ENCODE measurements around the gene GLCCI1.
"Not testable (repeated sequence)": the region's sequence is repeated elsewhere in the genome, so short reads cannot be mapped to it uniquely, and the experiment has no call there.

The GLCCI1 gene

GRCh38 chr7:8044761-8045430 lies 76.3 kb downstream of the GLCCI1 start:
- DNase-seq (ENCODE audit: low read depth in 2 of 3, low spot score in 2 of 3), result no peak

GRCh38 chr7:8048067-8048466 lies 79.5 kb downstream of the GLCCI1 start:
- not testable (repeated sequence) for DNase-seq (ENCODE audit: low read depth in 2 of 3, low spot score in 2 of 3)

GRCh38 chr7:8051373-8051772 lies 82.8 kb downstream of the GLCCI1 start:
- DNase-seq (ENCODE audit: low read depth in 2 of 3, low spot score in 2 of 3), result no peak

GRCh38 chr7:8051998-8052397 lies 83.4 kb downstream of the GLCCI1 start:
- DNase-seq (ENCODE audit: low read depth in 2 of 3, low spot score in 2 of 3), result no peak

GRCh38 chr7:8052824-8053223 lies 84.2 kb downstream of the GLCCI1 start:
- no peak for DNase-seq (ENCODE audit: low read depth in 2 of 3, low spot score in 2 of 3)

GRCh38 chr7:8056439-8056838 lies 87.8 kb downstream of the GLCCI1 start:
- no peak for DNase-seq (ENCODE audit: low read depth in 2 of 3, low spot score in 2 of 3)

GRCh38 chr7:8057566-8057965 lies 89.0 kb downstream of the GLCCI1 start:
- DNase-seq (ENCODE audit: low read depth in 2 of 3, low spot score in 2 of 3), result no peak

GRCh38 chr7:8058322-8058721 lies 89.7 kb downstream of the GLCCI1 start:
- no peak for DNase-seq (ENCODE audit: low read depth in 2 of 3, low spot score in 2 of 3)

GRCh38 chr7:8058852-8059251 lies 90.3 kb downstream of the GLCCI1 start:
- DNase-seq (ENCODE audit: low read depth in 2 of 3, low spot score in 2 of 3), result no peak

- no peak for DNase-seq (ENCODE audit: low read depth in 2 of 3, low spot score in 2 of 3)
Observed at GRCh38 chr7:8060241-8060640, 91.6 kb downstream of the GLCCI1 start.

- not testable (repeated sequence) for DNase-seq (ENCODE audit: low read depth in 2 of 3, low spot score in 2 of 3)
Observed at GRCh38 chr7:8063300-8063699, 94.7 kb downstream of the GLCCI1 start.

- DNase-seq (ENCODE audit: low read depth in 2 of 3, low spot score in 2 of 3), result no peak
Observed at GRCh38 chr7:8063706-8064297, 95.2 kb downstream of the GLCCI1 start.

- no peak for DNase-seq (ENCODE audit: low read depth in 2 of 3, low spot score in 2 of 3)
Observed at GRCh38 chr7:8064828-8065227, 96.2 kb downstream of the GLCCI1 start.

GRCh38 chr7:8065356-8065813 lies 96.8 kb downstream of the GLCCI1 start:
- no peak for DNase-seq (ENCODE audit: low read depth in 2 of 3, low spot score in 2 of 3)

GRCh38 chr7:8068892-8069686 lies 100.5 kb downstream of the GLCCI1 start:
- no peak for DNase-seq (ENCODE audit: low read depth in 2 of 3, low spot score in 2 of 3)

GRCh38 chr7:8070451-8071180 lies 102.0 kb downstream of the GLCCI1 start:
- DNase-seq (ENCODE audit: low read depth in 2 of 3, low spot score in 2 of 3), result no peak

GRCh38 chr7:8078418-8078817 lies 109.8 kb downstream of the GLCCI1 start:
- DNase-seq (ENCODE audit: low read depth in 2 of 3, low spot score in 2 of 3), result no peak

- DNase-seq (ENCODE audit: low read depth in 2 of 3, low spot score in 2 of 3), result no peak
Observed at GRCh38 chr7:8082762-8083161, 114.2 kb downstream of the GLCCI1 start.

- no peak for DNase-seq (ENCODE audit: low read depth in 2 of 3, low spot score in 2 of 3)
Observed at GRCh38 chr7:8084836-8085235, 116.2 kb downstream of the GLCCI1 start.

- no peak for DNase-seq (ENCODE audit: low read depth in 2 of 3, low spot score in 2 of 3)
Observed at GRCh38 chr7:8085420-8085819, 116.8 kb downstream of the GLCCI1 start.

GRCh38 chr7:8086239-8086638 lies 117.6 kb downstream of the GLCCI1 start:
- DNase-seq (ENCODE audit: low read depth in 2 of 3, low spot score in 2 of 3), result no peak
